Kidney (tissue), 14 donors: ENCODE results near the gene PRKAR2A. TPM values are rescaled to one million over a fixed set of nuclear protein-coding genes. Genes with fewer than 3 reads are reported as not detected.
A peak's percentile ranks its signal among the peaks of the same experiment; 100 is the strongest.
"Not testable (repeated sequence)": the region's sequence is repeated elsewhere in the genome, so short reads cannot be mapped to it uniquely, and the experiment has no call there.

Experiments used
- DNase-seq, 5 donors: peaks; one replicate each; pipeline ENCODE4 v3.0.0-alpha.2; 2013 to 2020
- FAIRE-seq: peaks from 2 replicates; lab custom pipeline; 2012; peaks lifted over from hg19 to GRCh38; lab: Jason Lieb, UNC
- H3K27ac ChIP-seq, 2 donors: one replicate each; pipeline ENCODE4 v1.7.0; 2013; ENCODE audit warnings: low read depth in 2 of 2, low read length in 2 of 2, inconsistent platforms in 1 of 2
- H3K27me3 ChIP-seq: one replicate; pipeline ENCODE4 v1.7.1; 2013; ENCODE audit warnings: low read length, inconsistent platforms; ENCODE audit not compliant: control insufficient read depth, insufficient read depth
- H3K36me3 ChIP-seq, 3 donors: one replicate each; pipeline versions ENCODE4 v1.7.0 to v1.7.1; 2013; ENCODE audit warnings: low read length in 3 of 3, control low read depth in 1 of 3, inconsistent platforms in 1 of 3; ENCODE audit not compliant: insufficient read depth in 3 of 3, control insufficient read depth in 2 of 3
- H3K4me1 ChIP-seq, 3 donors: one replicate each; pipeline versions ENCODE4 v1.7.0 to v1.7.1; 2013; ENCODE audit warnings: low read length in 3 of 3, inconsistent platforms in 1 of 3, low read depth in 1 of 3; ENCODE audit not compliant: control insufficient read depth in 2 of 3, insufficient read depth in 2 of 3
- H3K4me3 ChIP-seq, 3 donors: one replicate each; pipeline versions ENCODE4 v1.7.0 to v1.8.1; 2013; ENCODE audit warnings: low read length in 3 of 3, control low read depth in 1 of 3, inconsistent platforms in 1 of 3
- H3K9ac ChIP-seq, 3 donors: one replicate each; pipeline versions ENCODE4 v1.7.0 to v1.7.1; 2013; ENCODE audit warnings: low read length in 3 of 3, control low read depth in 1 of 3, inconsistent platforms in 1 of 3
- H3K9me3 ChIP-seq, 3 donors: one replicate each; pipeline versions ENCODE4 v1.7.0 to v1.7.1; 2013; ENCODE audit warnings: low read length in 3 of 3, control low read depth in 1 of 3, inconsistent platforms in 1 of 3; ENCODE audit not compliant: control insufficient read depth in 2 of 3, insufficient read depth in 1 of 3
- intact Hi-C: fragments of 100-400 bp; cut with DNase I; formaldehyde crosslinking; loops from one replicate; pipeline ENCODE4 v1.11.1; 2022
- polyA plus RNA-seq: library from polyadenylated mRNA; stranded (reverse); fragments of 350-450 nt; fragmentation: Illumina TruSeq; extraction: RNeasy Lipid Tissue Mini Kit (QIAGEN cat#74804); gene quantifications from one replicate; pipeline ENCODE4 v1.2.3, GENCODE V29; 2014; ENCODE audit warnings: low read depth, low replicate concordance; ENCODE audit not compliant: insufficient read depth
- total RNA-seq: library from RNA; stranded (reverse); fragmentation: NEBNext Ultra II Directional; extraction: Animal tissue kit (Norgen Biotek cat#: 25700); gene quantifications from one replicate; pipeline ENCODE4 v1.2.1, GENCODE V29; 2021
- TF ChIP-seq, protein P1 (sequence below): IDR thresholded peaks from 3 replicates; pipeline ENCODE4 v1.5.1; 2012; ENCODE audit warnings: mild to moderate bottlenecking, moderate library complexity, borderline replicate concordance; ENCODE audit not compliant: insufficient read depth; ENCODE audit errors: extremely low read depth
- donor health status: control.
- donor health status: control.
- donor health status: control.
- donor health status: control.
- donor health status: control.
- donor health status: DM: yes; HTN: yes; CAD: no.
- donor health status: Normal renal cell carcinoma (clear cell type).

Gene PRKAR2A
- total and polyA plus RNA-seq, 2 donors from 2014 or later: 10.4 to 49.9 TPM

DNA sequence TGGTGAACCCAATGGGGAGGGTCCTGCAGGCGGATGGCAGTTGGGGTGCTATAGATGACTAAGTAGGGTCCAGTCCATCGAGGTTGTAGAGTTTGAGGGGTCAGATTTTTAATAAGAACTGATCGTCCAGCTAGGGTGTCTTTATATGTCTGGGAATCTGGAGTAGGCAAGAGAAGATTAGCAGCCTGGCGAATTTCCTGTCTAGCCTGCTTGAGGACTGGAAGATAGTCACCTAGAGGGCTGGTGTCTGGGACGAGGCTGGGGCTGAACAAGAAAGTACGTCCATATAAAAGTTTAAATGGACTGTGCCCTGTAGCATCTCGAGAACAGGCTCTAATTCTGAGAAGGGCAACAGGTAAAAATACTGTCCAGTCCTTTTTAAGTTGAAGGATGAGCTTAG lies 123.9 kb downstream of the PRKAR2A start:
- FAIRE-seq (no peak), DNase-seq (no peak)
- no peaks in the 10 kb centered on the region for H3K36me3 ChIP-seq
- no peak overlapping the region for H3K9ac ChIP-seq
- H3K27me3 ChIP-seq: no peaks in the 10 kb centered on the region
- no peaks in the 10 kb centered on the region for H3K4me1 ChIP-seq
- H3K4me3 ChIP-seq: no peak overlapping the region
- TF ChIP-seq, protein P1, sequence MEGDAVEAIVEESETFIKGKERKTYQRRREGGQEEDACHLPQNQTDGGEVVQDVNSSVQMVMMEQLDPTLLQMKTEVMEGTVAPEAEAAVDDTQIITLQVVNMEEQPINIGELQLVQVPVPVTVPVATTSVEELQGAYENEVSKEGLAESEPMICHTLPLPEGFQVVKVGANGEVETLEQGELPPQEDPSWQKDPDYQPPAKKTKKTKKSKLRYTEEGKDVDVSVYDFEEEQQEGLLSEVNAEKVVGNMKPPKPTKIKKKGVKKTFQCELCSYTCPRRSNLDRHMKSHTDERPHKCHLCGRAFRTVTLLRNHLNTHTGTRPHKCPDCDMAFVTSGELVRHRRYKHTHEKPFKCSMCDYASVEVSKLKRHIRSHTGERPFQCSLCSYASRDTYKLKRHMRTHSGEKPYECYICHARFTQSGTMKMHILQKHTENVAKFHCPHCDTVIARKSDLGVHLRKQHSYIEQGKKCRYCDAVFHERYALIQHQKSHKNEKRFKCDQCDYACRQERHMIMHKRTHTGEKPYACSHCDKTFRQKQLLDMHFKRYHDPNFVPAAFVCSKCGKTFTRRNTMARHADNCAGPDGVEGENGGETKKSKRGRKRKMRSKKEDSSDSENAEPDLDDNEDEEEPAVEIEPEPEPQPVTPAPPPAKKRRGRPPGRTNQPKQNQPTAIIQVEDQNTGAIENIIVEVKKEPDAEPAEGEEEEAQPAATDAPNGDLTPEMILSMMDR: no peak
- H3K27ac ChIP-seq: no peak overlapping the region
- intact Hi-C loops: no loop called here
- H3K9me3 ChIP-seq: no peaks in the 10 kb centered on the region

DNA sequence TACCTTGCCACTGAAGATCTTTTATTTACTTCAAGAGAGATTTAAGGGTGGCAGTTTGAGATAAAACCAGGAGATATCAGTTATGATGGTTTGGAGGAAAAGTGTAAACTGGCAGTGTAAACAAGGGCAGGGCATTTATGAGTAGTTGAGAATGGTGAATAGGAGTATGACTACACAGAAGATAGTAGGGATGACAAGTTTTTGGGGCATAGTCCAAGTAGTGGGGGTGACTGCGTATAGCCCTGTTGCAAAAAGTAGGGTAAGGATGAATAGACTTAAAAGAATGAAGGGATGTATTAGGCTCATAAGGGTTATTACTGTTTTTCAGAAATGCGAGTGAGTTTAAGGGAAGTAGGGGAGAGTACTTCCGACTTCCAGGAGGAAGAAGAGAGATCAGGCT lies 124.4 kb downstream of the PRKAR2A start:
- intact Hi-C loops, FAIRE-seq: not testable (repeated sequence)

DNA sequence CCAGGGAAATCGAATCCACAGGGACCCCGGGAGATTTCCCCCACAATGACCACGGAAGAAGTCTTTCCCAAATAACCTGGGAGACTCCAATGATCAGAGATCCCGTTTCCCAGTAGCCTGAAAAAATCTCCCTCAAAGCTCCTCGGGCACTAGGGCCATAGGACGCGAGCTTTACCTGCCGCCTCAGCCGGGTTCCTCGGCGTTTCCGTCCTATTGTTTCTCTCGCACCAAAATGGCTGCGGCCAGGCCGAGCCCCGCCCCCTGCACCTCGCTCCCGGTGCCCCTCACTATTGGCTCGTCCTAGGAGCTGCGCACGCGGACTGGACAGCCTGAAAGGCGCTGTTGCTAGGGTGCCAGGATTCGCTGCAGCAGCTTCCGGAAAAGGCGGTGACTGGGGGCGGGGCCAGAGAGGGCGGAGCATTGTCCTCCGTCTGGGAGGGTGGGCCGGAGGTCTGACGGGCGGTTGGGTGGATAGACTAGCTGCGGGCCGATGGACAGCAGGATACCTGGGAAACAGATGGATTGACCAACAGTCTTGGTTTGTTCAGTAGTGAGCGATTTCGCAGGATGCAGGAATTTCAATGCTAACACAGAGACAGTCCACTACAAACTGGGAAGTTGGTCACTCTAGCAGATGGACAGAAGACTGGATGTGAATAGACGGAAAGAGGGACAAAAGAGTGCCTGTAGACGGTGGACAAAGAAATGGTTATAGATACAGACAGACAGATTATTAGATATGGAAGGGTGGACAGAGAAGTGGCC lies 130.5 kb downstream of the PRKAR2A start, which contains the start of gene IP6K2:
Gene IP6K2 (minus strand): TSS at position 240 of the 765 bp plus-strand sequence. CDS start 21,930 bp downstream, outside the sequence.
- peak; percentile 99 to 100 (median 99) for DNase-seq
- intact Hi-C loops: no loop called here

More for the DNA sequence above, 124.4 kb downstream of the PRKAR2A start:
- H3K9me3 ChIP-seq, H3K9ac ChIP-seq, DNase-seq, H3K27me3 ChIP-seq, H3K36me3 ChIP-seq, H3K4me3 ChIP-seq, H3K4me1 ChIP-seq, H3K27ac ChIP-seq: not testable (repeated sequence)

More for the DNA sequence above, 130.5 kb downstream of the PRKAR2A start, which contains the start of gene IP6K2:
- H3K4me3 ChIP-seq: peak within 1 kb of the TSS; percentile 88 to 96 (median 96)
- H3K27me3 ChIP-seq: no peaks in the 10 kb centered on the region
- no peaks in the 10 kb centered on the region for H3K9me3 ChIP-seq
- H3K27ac ChIP-seq: peak within 1 kb of the TSS; percentile 44 to 83
- TF ChIP-seq, protein P1: no peak
- H3K36me3 ChIP-seq: peaks cover 0 to 4% (median 0%) of the 10 kb centered on the region in 3 donors
- H3K9ac ChIP-seq: peak within 1 kb of the TSS; percentile 87 to 96 (median 92)
- FAIRE-seq: peak; percentile 91
- peaks cover 0 to 11% (median 6%) of the 10 kb centered on the region in 3 donors for H3K4me1 ChIP-seq
